Central memory CD8-positive, alpha-beta T cell (primary cell): ENCODE results near the gene OR11H6.
"Not testable (repeated sequence)": the region's sequence is repeated elsewhere in the genome, so short reads cannot be mapped to it uniquely, and the experiment has no call there.

ENCODE experiments used
- ATAC-seq: fragments of 150-1000 bp; cut with Tn5 transposase; replicated peaks from 2 replicates; pipeline ENCODE4 v1.10.0; 2022; ENCODE audit warnings: mild to moderate bottlenecking, moderate FRiP score, moderate number of reproducible peaks; ENCODE audit not compliant: poor library complexity, severe bottlenecking; ENCODE audit errors: extremely low read depth
- DNase-seq, 2 donors: peaks; one replicate each; pipeline ENCODE4 v3.0.0; 2021; ENCODE audit warnings: low spot score in 2 of 2
- H3K27ac Mint-ChIP-seq: one replicate; pipeline ENCODE4 v1.8.0; 2022; ENCODE audit warnings: low read depth, mild to moderate bottlenecking, moderate library complexity, mixed read lengths
- H3K27me3 Mint-ChIP-seq: one replicate; pipeline ENCODE4 v1.8.0; 2022; ENCODE audit warnings: mixed read lengths
- H3K36me3 Mint-ChIP-seq: one replicate; pipeline ENCODE4 v1.8.0; 2022; ENCODE audit warnings: mild to moderate bottlenecking, moderate library complexity, mixed read lengths; ENCODE audit not compliant: insufficient read depth
- H3K4me1 Mint-ChIP-seq: one replicate; pipeline ENCODE4 v1.8.0; 2022; ENCODE audit warnings: mixed read lengths
- H3K4me3 Mint-ChIP-seq: one replicate; pipeline ENCODE4 v1.8.0; 2022; ENCODE audit warnings: mild to moderate bottlenecking, moderate library complexity, mixed read lengths
- H3K9me3 Mint-ChIP-seq: one replicate; pipeline ENCODE4 v1.8.0; 2022; ENCODE audit warnings: mixed read lengths

OR11H6 gene

GRCh38 chr14:20223410-20223809, at the start of gene OR11H6:
Gene OR11H6 (plus strand): TSS chr14:20223710. CDS start chr14:20223710, 0 bp downstream.
- Mint-ChIP-seq H3K36me3 (no peaks in the 10 kb centered on the region), H3K4me3 (no peak within 1 kb of the TSS), H3K9me3 (no peaks in the 10 kb centered on the region), H3K27ac (no peak within 1 kb of the TSS), H3K4me1 (no peaks in the 10 kb centered on the region), H3K27me3 (peaks cover 8% of the 10 kb centered on the region)
- ATAC-seq (no peak), DNase-seq (no peak)

GRCh38 chr14:20174205-20174604, 49.3 kb upstream of the OR11H6 start:
- not testable (repeated sequence) for H3K36me3 Mint-ChIP-seq, H3K4me1 Mint-ChIP-seq, H3K9me3 Mint-ChIP-seq, DNase-seq, ATAC-seq, H3K4me3 Mint-ChIP-seq, H3K27ac Mint-ChIP-seq
- peaks cover 36% of the 10 kb centered on the region for H3K27me3 Mint-ChIP-seq

GRCh38 chr14:20176330-20176729, 47.2 kb upstream of the OR11H6 start:
- ATAC-seq (no peak), DNase-seq (no peak)
- Mint-ChIP-seq H3K4me3 (no peak overlapping the region), H3K36me3 (no peaks in the 10 kb centered on the region), H3K27me3 (peaks cover 37% of the 10 kb centered on the region), H3K9me3 (no peaks in the 10 kb centered on the region), H3K27ac (no peak overlapping the region), H3K4me1 (peaks cover 11% of the 10 kb centered on the region)

- no peak for ATAC-seq
- H3K9me3 Mint-ChIP-seq = no peaks in the 10 kb centered on the region
- no peaks in the 10 kb centered on the region for H3K36me3 Mint-ChIP-seq
- peaks cover 29% of the 10 kb centered on the region for H3K27me3 Mint-ChIP-seq
- no peak for DNase-seq
- no peak overlapping the region for H3K4me3 Mint-ChIP-seq
- H3K27ac Mint-ChIP-seq = no peak overlapping the region
- peaks cover 11% of the 10 kb centered on the region for H3K4me1 Mint-ChIP-seq
Observed at GRCh38 chr14:20177433-20177974, 46.0 kb upstream of the OR11H6 start.

- Mint-ChIP-seq H3K4me3 (no peak overlapping the region), H3K9me3 (no peaks in the 10 kb centered on the region), H3K36me3 (no peaks in the 10 kb centered on the region), H3K4me1 (peaks cover 6% of the 10 kb centered on the region), H3K27ac (no peak overlapping the region), H3K27me3 (peaks cover 21% of the 10 kb centered on the region)
- ATAC-seq (no peak), DNase-seq (no peak)
Observed at GRCh38 chr14:20179218-20179617, 44.3 kb upstream of the OR11H6 start.

- Mint-ChIP-seq H3K36me3 (no peaks in the 10 kb centered on the region), H3K27me3 (peaks cover 21% of the 10 kb centered on the region), H3K4me3 (no peak overlapping the region), H3K9me3 (no peaks in the 10 kb centered on the region), H3K4me1 (peaks cover 6% of the 10 kb centered on the region), H3K27ac (no peak overlapping the region)
- no peak for DNase-seq
- ATAC-seq = no peak
Observed at GRCh38 chr14:20179880-20180279, 43.6 kb upstream of the OR11H6 start.

GRCh38 chr14:20180486-20180885, 43.0 kb upstream of the OR11H6 start:
- Mint-ChIP-seq H3K4me1 (peaks cover 6% of the 10 kb centered on the region), H3K27me3 (peaks cover 25% of the 10 kb centered on the region), H3K27ac (no peak overlapping the region), H3K36me3 (no peaks in the 10 kb centered on the region), H3K9me3 (no peaks in the 10 kb centered on the region), H3K4me3 (no peak overlapping the region)
- no peak for ATAC-seq
- DNase-seq = no peak

- DNase-seq (no peak), ATAC-seq (no peak)
- no peak overlapping the region for H3K4me3 Mint-ChIP-seq
- no peaks in the 10 kb centered on the region for H3K36me3 Mint-ChIP-seq
- no peak overlapping the region for H3K27ac Mint-ChIP-seq
- H3K27me3 Mint-ChIP-seq = peaks cover 35% of the 10 kb centered on the region
- H3K9me3 Mint-ChIP-seq = no peaks in the 10 kb centered on the region
- H3K4me1 Mint-ChIP-seq = peaks cover 6% of the 10 kb centered on the region
Observed at GRCh38 chr14:20184181-20184580, 39.3 kb upstream of the OR11H6 start.

- no peak within 1 kb of the TSS for H3K4me3 Mint-ChIP-seq
- peaks cover 31% of the 10 kb centered on the region for H3K27me3 Mint-ChIP-seq
- no peak within 1 kb of the TSS for H3K27ac Mint-ChIP-seq
- no peaks in the 10 kb centered on the region for H3K9me3 Mint-ChIP-seq
- H3K4me1 Mint-ChIP-seq = no peaks in the 10 kb centered on the region
- DNase-seq = no peak
- ATAC-seq = no peak
- H3K36me3 Mint-ChIP-seq = no peaks in the 10 kb centered on the region
Observed at GRCh38 chr14:20190596-20190995, 32.9 kb upstream of the OR11H6 start, which contains the start of gene OR11G2. Gene OR11G2 (plus strand): TSS chr14:20190896. CDS start chr14:20197438, 6,542 bp downstream.

GRCh38 chr14:20191396-20191795, 32.1 kb upstream of the OR11H6 start:
- Mint-ChIP-seq H3K9me3 (no peaks in the 10 kb centered on the region), H3K27ac (no peak overlapping the region), H3K27me3 (peaks cover 23% of the 10 kb centered on the region), H3K36me3 (no peaks in the 10 kb centered on the region), H3K4me3 (no peak overlapping the region), H3K4me1 (no peaks in the 10 kb centered on the region)
- DNase-seq (no peak), ATAC-seq (no peak)

GRCh38 chr14:20194101-20194500, 29.4 kb upstream of the OR11H6 start:
- Mint-ChIP-seq H3K9me3 (no peaks in the 10 kb centered on the region), H3K27me3 (peaks cover 29% of the 10 kb centered on the region), H3K36me3 (no peaks in the 10 kb centered on the region), H3K4me1 (no peaks in the 10 kb centered on the region), H3K27ac (no peak overlapping the region), H3K4me3 (no peak overlapping the region)
- ATAC-seq (no peak), DNase-seq (no peak)

- not testable (repeated sequence) for H3K36me3 Mint-ChIP-seq, ATAC-seq, DNase-seq, H3K4me1 Mint-ChIP-seq, H3K9me3 Mint-ChIP-seq, H3K27ac Mint-ChIP-seq, H3K4me3 Mint-ChIP-seq
- H3K27me3 Mint-ChIP-seq = peaks cover 40% of the 10 kb centered on the region
Observed at GRCh38 chr14:20195170-20195569, 28.3 kb upstream of the OR11H6 start.

GRCh38 chr14:20195911-20196310, 27.6 kb upstream of the OR11H6 start:
- H3K9me3 Mint-ChIP-seq = no peaks in the 10 kb centered on the region
- H3K36me3 Mint-ChIP-seq = no peaks in the 10 kb centered on the region
- no peak overlapping the region for H3K27ac Mint-ChIP-seq

More at GRCh38 chr14:20195911-20196310, 27.6 kb upstream of the OR11H6 start:
- DNase-seq (no peak), ATAC-seq (no peak)
- H3K4me1 Mint-ChIP-seq = no peaks in the 10 kb centered on the region
- H3K27me3 Mint-ChIP-seq = peaks cover 40% of the 10 kb centered on the region
- no peak overlapping the region for H3K4me3 Mint-ChIP-seq
